ENCODE measurements around the gene RET.
A peak's percentile ranks its signal among the peaks of the same experiment; 100 is the strongest.

The RET gene

DNA sequence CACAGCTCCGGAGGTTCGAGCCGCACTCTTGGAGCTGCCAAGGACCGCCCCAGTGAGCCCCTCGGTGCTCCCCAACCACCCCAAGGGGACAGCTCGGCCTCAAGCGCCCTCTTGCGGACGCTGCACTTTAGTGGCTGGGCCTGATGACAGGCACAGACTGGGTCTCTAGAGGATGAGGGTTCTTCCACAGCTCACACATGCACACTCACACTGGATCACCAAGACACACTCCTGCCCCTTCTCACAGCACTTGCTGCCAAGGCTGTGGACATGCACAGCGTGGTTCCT is 2.1 kb downstream of the RET start:
- H3K4me3 ChIP-seq (ENCODE audit: insufficient read depth, low read length, poor library complexity, severe bottlenecking) = no peak overlapping the region
- no peak for TF ChIP-seq EZH2phosphoT487 (conservative IDR thresholded peaks at IDR 0.05; ENCODE audit: low read length)
- TF ChIP-seq, protein P1, sequence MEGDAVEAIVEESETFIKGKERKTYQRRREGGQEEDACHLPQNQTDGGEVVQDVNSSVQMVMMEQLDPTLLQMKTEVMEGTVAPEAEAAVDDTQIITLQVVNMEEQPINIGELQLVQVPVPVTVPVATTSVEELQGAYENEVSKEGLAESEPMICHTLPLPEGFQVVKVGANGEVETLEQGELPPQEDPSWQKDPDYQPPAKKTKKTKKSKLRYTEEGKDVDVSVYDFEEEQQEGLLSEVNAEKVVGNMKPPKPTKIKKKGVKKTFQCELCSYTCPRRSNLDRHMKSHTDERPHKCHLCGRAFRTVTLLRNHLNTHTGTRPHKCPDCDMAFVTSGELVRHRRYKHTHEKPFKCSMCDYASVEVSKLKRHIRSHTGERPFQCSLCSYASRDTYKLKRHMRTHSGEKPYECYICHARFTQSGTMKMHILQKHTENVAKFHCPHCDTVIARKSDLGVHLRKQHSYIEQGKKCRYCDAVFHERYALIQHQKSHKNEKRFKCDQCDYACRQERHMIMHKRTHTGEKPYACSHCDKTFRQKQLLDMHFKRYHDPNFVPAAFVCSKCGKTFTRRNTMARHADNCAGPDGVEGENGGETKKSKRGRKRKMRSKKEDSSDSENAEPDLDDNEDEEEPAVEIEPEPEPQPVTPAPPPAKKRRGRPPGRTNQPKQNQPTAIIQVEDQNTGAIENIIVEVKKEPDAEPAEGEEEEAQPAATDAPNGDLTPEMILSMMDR (IDR thresholded peaks at IDR 0.05; ENCODE audit: insufficient read depth, low read length, poor library complexity, severe bottlenecking) = peak; percentile 61
- no peaks in the 10 kb centered on the region for H3K9me2 ChIP-seq (replicated peaks; ENCODE audit: insufficient read depth, low read length)
- no peaks in the 10 kb centered on the region for H3K27me3 ChIP-seq (ENCODE audit: low read length)
- no peaks in the 10 kb centered on the region for H3K9me3 ChIP-seq (ENCODE audit: insufficient read depth, low read length)
- H3K9ac ChIP-seq (ENCODE audit: low read length) = no peak overlapping the region
- H3K27ac ChIP-seq (ENCODE audit: low read depth, low read length) = no peak overlapping the region
- no peaks in the 10 kb centered on the region for H3K79me2 ChIP-seq (ENCODE audit: insufficient read depth, low read length)
- no peaks in the 10 kb centered on the region for H4K20me1 ChIP-seq (ENCODE audit: low read depth, low read length)
- no peak overlapping the region for H2AFZ ChIP-seq (ENCODE audit: low read depth, low read length, severe bottlenecking)
- H3K36me3 ChIP-seq (ENCODE audit: low read length) = no peaks in the 10 kb centered on the region
- no peak overlapping the region for H3K4me2 ChIP-seq (ENCODE audit: low read depth, low read length, poor library complexity, severe bottlenecking)
- no peaks in the 10 kb centered on the region for H3F3A ChIP-seq (ENCODE audit: insufficient read depth)

DNA sequence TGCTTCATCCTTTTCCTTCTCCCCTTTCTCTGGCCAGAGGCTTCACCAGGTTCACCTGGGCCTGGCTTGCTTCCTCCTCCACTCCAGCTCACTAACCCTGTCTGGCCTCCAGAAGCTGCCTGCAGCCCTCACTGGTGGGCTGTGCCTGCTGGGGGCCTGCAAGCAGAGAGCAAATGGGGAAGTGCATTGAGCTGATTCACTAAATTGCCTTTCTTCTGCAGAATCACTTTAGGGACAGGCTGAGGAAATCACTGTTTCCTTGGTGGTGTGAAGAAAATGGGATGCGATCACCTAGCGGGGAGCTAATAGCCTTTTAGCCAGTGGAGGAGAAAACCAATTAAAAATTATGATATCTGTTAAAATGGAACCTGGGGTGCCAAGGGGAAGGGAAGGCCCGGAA is 3.0 kb downstream of the RET start:
- Histone ChIP-seq H3K27ac (ENCODE audit: low read depth, low read length) (no peak overlapping the region), H3K36me3 (ENCODE audit: low read length) (no peaks in the 10 kb centered on the region), H3K9me2 (replicated peaks; ENCODE audit: insufficient read depth, low read length) (no peaks in the 10 kb centered on the region), H3K79me2 (ENCODE audit: insufficient read depth, low read length) (no peaks in the 10 kb centered on the region), H3K9ac (ENCODE audit: low read length) (no peak overlapping the region), H3K27me3 (ENCODE audit: low read length) (no peaks in the 10 kb centered on the region), H2AFZ (ENCODE audit: low read depth, low read length, severe bottlenecking) (no peak overlapping the region), H3K4me3 (ENCODE audit: insufficient read depth, low read length, poor library complexity, severe bottlenecking) (no peak overlapping the region), H4K20me1 (ENCODE audit: low read depth, low read length) (no peaks in the 10 kb centered on the region), H3K4me2 (ENCODE audit: low read depth, low read length, poor library complexity, severe bottlenecking) (no peak overlapping the region), H3K9me3 (ENCODE audit: insufficient read depth, low read length) (no peaks in the 10 kb centered on the region), H3F3A (ENCODE audit: insufficient read depth) (no peaks in the 10 kb centered on the region)
- TF ChIP-seq, protein P1 (IDR thresholded peaks at IDR 0.05; ENCODE audit: insufficient read depth, low read length, poor library complexity, severe bottlenecking) = no peak
- no peak for TF ChIP-seq EZH2phosphoT487 (conservative IDR thresholded peaks at IDR 0.05; ENCODE audit: low read length)

DNA sequence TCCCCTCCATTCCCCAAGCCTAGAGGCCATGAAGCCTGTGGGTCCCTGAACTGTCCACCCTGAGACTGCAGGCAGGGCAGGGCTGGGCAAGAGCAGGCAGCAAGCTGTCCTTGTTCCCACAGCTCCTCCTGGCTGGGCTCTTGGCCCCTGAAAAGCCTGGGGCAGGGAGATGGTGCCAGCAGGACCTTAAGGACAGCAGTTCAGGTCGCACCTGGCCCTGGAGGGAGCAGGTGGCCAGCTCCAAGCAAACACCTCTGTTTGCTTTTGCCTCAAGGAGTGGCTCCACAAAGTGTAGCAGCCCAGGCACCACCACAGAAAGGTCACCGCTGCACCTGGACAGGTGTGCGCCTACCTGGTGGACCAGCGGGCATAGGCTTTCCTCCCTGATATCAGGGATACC is 5.2 kb downstream of the RET start:
- H4K20me1 ChIP-seq (ENCODE audit: low read depth, low read length) = no peaks in the 10 kb centered on the region
- H2AFZ ChIP-seq (ENCODE audit: low read depth, low read length, severe bottlenecking) = no peak overlapping the region
- H3K27me3 ChIP-seq (ENCODE audit: low read length) = no peaks in the 10 kb centered on the region
- TF ChIP-seq, protein P1 (IDR thresholded peaks at IDR 0.05; ENCODE audit: insufficient read depth, low read length, poor library complexity, severe bottlenecking) = no peak
- no peaks in the 10 kb centered on the region for H3K36me3 ChIP-seq (ENCODE audit: low read length)
- no peak overlapping the region for H3K9ac ChIP-seq (ENCODE audit: low read length)
- no peak overlapping the region for H3K4me2 ChIP-seq (ENCODE audit: low read depth, low read length, poor library complexity, severe bottlenecking)
- H3K9me2 ChIP-seq (replicated peaks; ENCODE audit: insufficient read depth, low read length) = no peaks in the 10 kb centered on the region
- no peaks in the 10 kb centered on the region for H3K9me3 ChIP-seq (ENCODE audit: insufficient read depth, low read length)
- H3F3A ChIP-seq (ENCODE audit: insufficient read depth) = no peaks in the 10 kb centered on the region
- no peak overlapping the region for H3K4me3 ChIP-seq (ENCODE audit: insufficient read depth, low read length, poor library complexity, severe bottlenecking)
- no peak overlapping the region for H3K27ac ChIP-seq (ENCODE audit: low read depth, low read length)
- no peaks in the 10 kb centered on the region for H3K79me2 ChIP-seq (ENCODE audit: insufficient read depth, low read length)

DNA sequence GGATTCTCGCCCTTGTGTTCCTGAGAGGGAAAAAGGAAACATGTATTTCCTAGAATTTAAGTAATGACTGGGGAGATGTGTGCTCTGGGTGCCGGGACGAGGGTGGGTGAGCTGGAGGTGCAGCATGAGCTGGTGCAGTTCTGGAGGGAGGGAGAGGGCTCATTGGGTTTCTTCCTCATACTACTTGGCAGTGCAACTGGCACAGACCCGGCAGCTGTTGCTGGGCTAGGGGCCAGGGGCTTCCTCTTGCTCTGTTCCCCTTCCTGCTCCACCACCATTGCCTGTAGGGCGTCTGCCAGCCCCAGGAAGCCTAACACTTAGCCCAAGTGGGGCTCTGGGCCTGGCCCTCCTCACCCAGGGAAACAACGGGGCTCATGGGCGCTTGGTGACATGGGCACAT is 5.9 kb downstream of the RET start:
- Histone ChIP-seq H2AFZ (ENCODE audit: low read depth, low read length, severe bottlenecking) (no peak overlapping the region), H3K4me2 (ENCODE audit: low read depth, low read length, poor library complexity, severe bottlenecking) (no peak overlapping the region), H3K27me3 (ENCODE audit: low read length) (no peaks in the 10 kb centered on the region), H3K27ac (ENCODE audit: low read depth, low read length) (no peak overlapping the region), H4K20me1 (ENCODE audit: low read depth, low read length) (no peaks in the 10 kb centered on the region), H3K36me3 (ENCODE audit: low read length) (no peaks in the 10 kb centered on the region), H3K9me3 (ENCODE audit: insufficient read depth, low read length) (no peaks in the 10 kb centered on the region), H3K9ac (ENCODE audit: low read length) (no peak overlapping the region), H3K9me2 (replicated peaks; ENCODE audit: insufficient read depth, low read length) (no peaks in the 10 kb centered on the region), H3K4me3 (ENCODE audit: insufficient read depth, low read length, poor library complexity, severe bottlenecking) (no peak overlapping the region), H3F3A (ENCODE audit: insufficient read depth) (no peaks in the 10 kb centered on the region), H3K79me2 (ENCODE audit: insufficient read depth, low read length) (no peaks in the 10 kb centered on the region)
- TF ChIP-seq, protein P1 (IDR thresholded peaks at IDR 0.05; ENCODE audit: insufficient read depth, low read length, poor library complexity, severe bottlenecking) = no peak
- TF ChIP-seq EZH2phosphoT487 (conservative IDR thresholded peaks at IDR 0.05; ENCODE audit: low read length) = no peak

Measured in SU-DHL-6 (cell line).